NCI-H2196 treated with DMSO at 0.1 percent for 48 hours (cell line): Measurements from ENCODE around the gene DLK2.
A peak's percentile ranks its signal among the peaks of the same experiment; 100 is the strongest.
"Not testable (repeated sequence)": the region's sequence is repeated elsewhere in the genome, so short reads cannot be mapped to it uniquely, and the experiment has no call there.

Source experiments
- DNase-seq: peaks from one replicate; lab custom pipeline; 2025; ENCODE audit not compliant: unreplicated experiment; lab: John Stamatoyannopoulos, UW

DLK2 gene

GRCh38 chr6:43481591-43482236 is 26.4 kb upstream of the DLK2 start:
- no peak for DNase-seq

- no peak for DNase-seq
These were observed 25.7 kb upstream of the DLK2 start for GRCh38 chr6:43481075-43481474.

- no peak for DNase-seq
These were observed 22.6 kb upstream of the DLK2 start for GRCh38 chr6:43478008-43478372.

- DNase-seq: peak; percentile 77
These were observed 22.1 kb upstream of the DLK2 start, which contains the start of gene TJAP1 for GRCh38 chr6:43477235-43478007. TJAP1 (plus strand) TSS chr6:43477570; CDS start chr6:43499002, 21,432 bp downstream.

- no peak for DNase-seq
These were observed 21.4 kb upstream of the DLK2 start for GRCh38 chr6:43476746-43477145.

- DNase-seq: no peak
These were observed 20.2 kb upstream of the DLK2 start for GRCh38 chr6:43475516-43475915.

GRCh38 chr6:43472515-43472914 is 17.2 kb upstream of the DLK2 start:
- DNase-seq: no peak

GRCh38 chr6:43471399-43471798 is 16.1 kb upstream of the DLK2 start:
- DNase-seq: no peak

- DNase-seq: no peak
These were observed 14.6 kb upstream of the DLK2 start for GRCh38 chr6:43469947-43470346.

GRCh38 chr6:43468748-43469681 is 13.7 kb upstream of the DLK2 start:
- DNase-seq: no peak

- DNase-seq: no peak
These were observed 12.9 kb upstream of the DLK2 start for GRCh38 chr6:43468240-43468639.

- DNase-seq: no peak
These were observed 12.4 kb upstream of the DLK2 start for GRCh38 chr6:43467752-43468151.

GRCh38 chr6:43467265-43467664 is 11.9 kb upstream of the DLK2 start:
- not testable (repeated sequence) for DNase-seq

GRCh38 chr6:43465948-43466347 is 10.6 kb upstream of the DLK2 start:
- no peak for DNase-seq

GRCh38 chr6:43464337-43464736 is 9.0 kb upstream of the DLK2 start:
- DNase-seq: no peak

GRCh38 chr6:43461936-43462335 is 6.6 kb upstream of the DLK2 start:
- no peak for DNase-seq

- DNase-seq: no peak
These were observed 4.7 kb upstream of the DLK2 start for GRCh38 chr6:43460032-43460431.

- no peak for DNase-seq
These were observed 4.2 kb upstream of the DLK2 start for GRCh38 chr6:43459535-43459934.

- not testable (repeated sequence) for DNase-seq
These were observed 2.8 kb upstream of the DLK2 start for GRCh38 chr6:43458154-43458553.

- DNase-seq: no peak
These were observed 2.3 kb upstream of the DLK2 start for GRCh38 chr6:43457643-43458042.

GRCh38 chr6:43454696-43455530 is 435 bp downstream of the DLK2 start:
- DNase-seq: peak; percentile 54
